ENCODE data around the gene TM4SF4. TPM values are rescaled to one million over a fixed set of nuclear protein-coding genes. Genes with fewer than 3 reads are reported as not detected.

TM4SF4 gene
- total RNA-seq, 1 donor from 2014 or later, result not detected

- no peak for TF ChIP-seq CTCF (IDR thresholded peaks at IDR 0.05; ENCODE audit: insufficient read depth, low read length, poor library complexity, severe bottlenecking)
- Histone ChIP-seq H3K36me3 (ENCODE audit: control insufficient read depth, insufficient read depth, low read length) (no peaks in the 10 kb centered on the region), H3K4me3 (ENCODE audit: low read depth, low read length) (no peak overlapping the region), H3K27me3 (ENCODE audit: control insufficient read depth, insufficient read depth, low read length) (no peaks in the 10 kb centered on the region)
- DNase-seq (ENCODE audit: low read depth), result no peak
These were observed 32.5 kb downstream of the TM4SF4 start for GRCh38 chr3:149506965-149507364.

GRCh38 chr3:149507491-149508324 lies 33.2 kb downstream of the TM4SF4 start:
- Histone ChIP-seq H3K27me3 (ENCODE audit: control insufficient read depth, insufficient read depth, low read length) (no peaks in the 10 kb centered on the region), H3K4me3 (ENCODE audit: low read depth, low read length) (no peak overlapping the region), H3K36me3 (ENCODE audit: control insufficient read depth, insufficient read depth, low read length) (no peaks in the 10 kb centered on the region)
- TF ChIP-seq CTCF (IDR thresholded peaks at IDR 0.05; ENCODE audit: insufficient read depth, low read length, poor library complexity, severe bottlenecking), result no peak
- no peak for DNase-seq (ENCODE audit: low read depth)

GRCh38 chr3:149509526-149509925 lies 35.0 kb downstream of the TM4SF4 start:
- no peak for DNase-seq (ENCODE audit: low read depth)
- Histone ChIP-seq H3K27me3 (ENCODE audit: control insufficient read depth, insufficient read depth, low read length) (no peaks in the 10 kb centered on the region), H3K36me3 (ENCODE audit: control insufficient read depth, insufficient read depth, low read length) (no peaks in the 10 kb centered on the region), H3K4me3 (ENCODE audit: low read depth, low read length) (no peak overlapping the region)
- TF ChIP-seq CTCF (IDR thresholded peaks at IDR 0.05; ENCODE audit: insufficient read depth, low read length, poor library complexity, severe bottlenecking), result no peak

GRCh38 chr3:149510480-149510879 lies 36.0 kb downstream of the TM4SF4 start:
- Histone ChIP-seq H3K4me3 (ENCODE audit: low read depth, low read length) (no peak overlapping the region), H3K27me3 (ENCODE audit: control insufficient read depth, insufficient read depth, low read length) (no peaks in the 10 kb centered on the region), H3K36me3 (ENCODE audit: control insufficient read depth, insufficient read depth, low read length) (no peaks in the 10 kb centered on the region)
- no peak for TF ChIP-seq CTCF (IDR thresholded peaks at IDR 0.05; ENCODE audit: insufficient read depth, low read length, poor library complexity, severe bottlenecking)
- no peak for DNase-seq (ENCODE audit: low read depth)

- Histone ChIP-seq H3K27me3 (ENCODE audit: control insufficient read depth, insufficient read depth, low read length) (no peaks in the 10 kb centered on the region), H3K36me3 (ENCODE audit: control insufficient read depth, insufficient read depth, low read length) (no peaks in the 10 kb centered on the region), H3K4me3 (ENCODE audit: low read depth, low read length) (no peak overlapping the region)
- DNase-seq (ENCODE audit: low read depth), result no peak
- TF ChIP-seq CTCF (IDR thresholded peaks at IDR 0.05; ENCODE audit: insufficient read depth, low read length, poor library complexity, severe bottlenecking), result no peak
These were observed 36.6 kb downstream of the TM4SF4 start for GRCh38 chr3:149511040-149511626.
